HepG2 (cell line): ENCODE data around the gene RCAN2. TPM values are rescaled to one million over a fixed set of nuclear protein-coding genes. Genes with fewer than 3 reads are reported as not detected.

Experiments used
- AHDC1 ChIP-seq: sonication (generic); formaldehyde crosslinking; IDR thresholded peaks from 2 replicates; pipeline ENCODE4 v1.5.1; 2020; ENCODE audit warnings: mild to moderate bottlenecking, missing genetic modification reagents, borderline replicate concordance
- ATF7 ChIP-seq, 2 experiments: fragments of 450-650 bp in 1 of 2; sonication (generic) in 1 of 2; formaldehyde crosslinking in 1 of 2; IDR thresholded peaks; 2 replicates each; pipeline versions ENCODE4 v1.4.0 to v1.6.1; 2016 to 2020; ENCODE audit warnings: antibody characterized with exemption in 1 of 2, mild to moderate bottlenecking in 1 of 2, missing genetic modification reagents in 1 of 2
- CREBL2 ChIP-seq: sonication (generic); formaldehyde crosslinking; IDR thresholded peaks from 2 replicates; pipeline ENCODE4 v1.8.1; 2023; ENCODE audit warnings: missing genetic modification reagents, mild to moderate bottlenecking, borderline replicate concordance
- HMGXB4 ChIP-seq, 2 experiments: sonication (generic) in 1 of 2; formaldehyde crosslinking in 1 of 2; IDR thresholded peaks; 2 replicates each; pipeline versions ENCODE4 v1.4.0 to v1.6.1; 2018 to 2020; ENCODE audit warnings: missing genetic modification reagents in 2 of 2, borderline replicate concordance in 1 of 2, low read depth in 1 of 2, mild to moderate bottlenecking in 1 of 2, missing biosample characterization in 1 of 2
- HNF1A ChIP-seq, 2 experiments: sonication (generic) in 1 of 2; formaldehyde crosslinking in 1 of 2; IDR thresholded peaks; 2 replicates each; pipeline versions ENCODE4 v1.4.0 to v1.6.1; 2016 to 2020; ENCODE audit warnings: borderline replicate concordance in 1 of 2, low read depth in 1 of 2, mild to moderate bottlenecking in 1 of 2, missing genetic modification reagents in 1 of 2
- HNRNPL ChIP-seq: fragments of 200-400 bp; formaldehyde crosslinking; IDR thresholded peaks from 2 replicates; pipeline ENCODE4 v1.6.1; 2017; ENCODE audit warnings: mild to moderate bottlenecking, low read depth, low read length
- PAWR ChIP-seq: sonication (generic); formaldehyde crosslinking; IDR thresholded peaks from 2 replicates; pipeline ENCODE4 v1.4.0; 2020; ENCODE audit warnings: missing genetic modification reagents, mild to moderate bottlenecking, borderline replicate concordance
- RAD21 ChIP-seq: fragments of 450-650 bp; formaldehyde crosslinking; IDR thresholded peaks from 2 replicates; pipeline ENCODE4 v1.5.0; 2020; ENCODE audit warnings: mild to moderate bottlenecking
- SIN3A ChIP-seq: IDR thresholded peaks from 2 replicates; pipeline ENCODE4 v1.6.1; 2011; ENCODE audit warnings: low read depth, mild to moderate bottlenecking, control low read depth, low read length, borderline replicate concordance
- ZNF10 ChIP-seq: sonication (generic); formaldehyde crosslinking; IDR thresholded peaks from 2 replicates; pipeline ENCODE4 v1.4.0; 2020; ENCODE audit warnings: mild to moderate bottlenecking, low read depth, missing genetic modification reagents, borderline replicate concordance
- ZNF232 ChIP-seq: sonication (generic); formaldehyde crosslinking; IDR thresholded peaks from 2 replicates; pipeline ENCODE4 v1.4.0; 2020; ENCODE audit warnings: missing genetic modification reagents, borderline replicate concordance
- ZNF362 ChIP-seq: sonication (generic); formaldehyde crosslinking; IDR thresholded peaks from 2 replicates; pipeline ENCODE4 v1.4.0; 2020; ENCODE audit warnings: missing genetic modification reagents, mild to moderate bottlenecking, borderline replicate concordance
- polyA plus RNA-seq, 8 experiments: library from polyadenylated mRNA; depleted of rRNA in 3 of 8; stranded (reverse) in 7 of 8; unstranded in 1 of 8; fragments of >200 nt; fragmentation: Illumina TruSeq in 4 of 8; extraction: Trizol in 4 of 8; gene quantifications; 2 replicates each; pipeline versions ENCODE4 v1.2.1 to v1.2.3, GENCODE V29; 2011 to 2016; ENCODE audit warnings: low read depth in 4 of 8, missing spikeins in 1 of 8, mixed read lengths in 1 of 8; ENCODE audit not compliant: insufficient read depth in 1 of 8
- total RNA-seq, 5 experiments: library from RNA; depleted of rRNA; stranded (reverse); fragments of >200 nt; fragmentation: Illumina TruSeq; extraction: Trizol; gene quantifications; 2 replicates each; pipeline ENCODE4 v1.2.3, GENCODE V29; 2016; ENCODE audit warnings: low read depth in 1 of 5

RCAN2 gene
- total and polyA plus RNA-seq, 2 of the 13 experiments (the other 11 are each of a cell fraction or from before 2014, with no cell fraction given) = not detected

GRCh38 chr6:46491628-46492547 is 639 bp upstream of the RCAN2 start (continued):
- TF ChIP-seq ZNF362 (no peak), SIN3A (no peak), HNF1A (IDR thresholded peaks at IDR 0.05; ENCODE audit: low read depth) (no peak), HNF1A (CRISPR knock-in tag; IDR thresholded peaks at IDR 0.05; ENCODE audit: borderline replicate concordance) (no peak), HNRNPL (peak; percentile 84), ATF7 (IDR thresholded peaks at IDR 0.05) (no peak), ATF7 (CRISPR knock-in tag; IDR thresholded peaks at IDR 0.05) (no peak), HMGXB4 (CRISPR knock-in tag; IDR thresholded peaks at IDR 0.05; ENCODE audit: borderline replicate concordance in 1 of 2, low read depth in 1 of 2) (0 out of 4 replicates have a peak, but pooled peaks of 1 of the 2 experiments have one; percentile 27), CREBL2 (CRISPR knock-in tag) (no peak), RAD21 (CRISPR knock-in tag) (peak; percentile 48; the same call in 1 of the 2 replicates), PAWR (no peak), ZNF10 (CRISPR knock-in tag) (no peak), AHDC1 (no peak), ZNF232 (CRISPR knock-in tag) (no peak)
